Right lobe of liver (tissue), 6 donors: Measurements from ENCODE around the gene GARIN5B. TPM values are rescaled to one million over a fixed set of nuclear protein-coding genes. Genes with fewer than 3 reads are reported as not detected.

Source experiments
- ATAC-seq, 4 donors: fragments of 200-7000 bp; cut with Tn5 transposase; one replicate each; pipeline ENCODE4 v1.9.1; 2020; ENCODE audit warnings: mild to moderate bottlenecking in 4 of 4, moderate library complexity in 4 of 4
- DNase-seq, 3 donors: peaks; one replicate each; pipeline ENCODE4 v3.0.0-alpha.2; 2020
- H3K27ac ChIP-seq, 3 donors: fragments of 200-600 bp; one replicate each; pipeline ENCODE4 v1.8.0; 2022
- H3K27me3 ChIP-seq, 2 donors: fragments of 200-600 bp; one replicate each; pipeline ENCODE4 v1.8.0; 2022
- H3K36me3 ChIP-seq, 4 donors: fragments of 200-600 bp; sonication (generic) in 1 of 4; one replicate each; pipeline versions ENCODE4 v1.5.1 to v1.8.0; 2017 to 2022; ENCODE audit warnings: control low read depth in 1 of 4
- H3K4me1 ChIP-seq, 4 donors: fragments of 200-600 bp; sonication (generic) in 1 of 4; one replicate each; pipeline versions ENCODE4 v1.5.1 to v1.8.0; 2017 to 2022; ENCODE audit warnings: control low read depth in 1 of 4
- H3K4me3 ChIP-seq, 3 donors: fragments of 200-600 bp; one replicate each; pipeline ENCODE4 v1.8.0; 2022
- H3K9me3 ChIP-seq, 4 donors: fragments of 200-600 bp; sonication (generic) in 1 of 4; one replicate each; pipeline versions ENCODE4 v1.5.1 to v1.8.0; 2017 to 2022; ENCODE audit warnings: control low read depth in 1 of 4
- POLR2A ChIP-seq: fragments of 450-650 bp; IDR thresholded peaks from one replicate; pipeline ENCODE4 v1.6.1; 2017; ENCODE audit warnings: antibody characterized with exemption, mild to moderate bottlenecking
- WGBS: methylation state at CpG from one replicate; pipeline ENCODE4 v1.1.6; 2018; ENCODE audit warnings: low coverage, low lambda C conversion rate; ENCODE audit not compliant: insufficient coverage; ENCODE audit errors: missing lambda C conversion rate; 5-methylcytosine and 5-hydroxymethylcytosine counted together
- intact Hi-C, 2 donors: fragments of 100-400 bp; cut with DNase I; formaldehyde crosslinking; loops; one replicate each; pipeline versions ENCODE4 v1.11.2 to v1.14.1; 2022
- total RNA-seq, 6 experiments: library from RNA; depleted of rRNA in 2 of 6; stranded (reverse); fragments of >200 nt in 2 of 6; fragmentation: NEBNext Ultra II Directional in 3 of 6; extraction: Animal tissue kit (Norgen Biotek cat#: 25700) in 3 of 6; gene quantifications; one replicate each; pipeline versions ENCODE4 v1.1.0 to v1.2.4, GENCODE V29; 2016 to 2023
- TF ChIP-seq, protein P1 (sequence below), 4 donors: fragments of 200-600 bp in 3 of 4; fragments of 450-650 bp in 1 of 4; IDR thresholded peaks; one replicate each; pipeline versions ENCODE4 v1.5.1 to v1.8.0; 2016 to 2022; ENCODE audit warnings: antibody characterized with exemption in 4 of 4, mild to moderate bottlenecking in 2 of 4
- donor health status: DM: no; HTN: yes; CAD: no.
- donor health status: DM: no; HTN: no; CAD: no.
- donor health status: DM: no; HTN: no; CAD: no.
- donor health status: DM: no; HTN: yes; CAD: no.
- donor health status: DM: no; HTN: yes; CAD: no.

Gene GARIN5B
- total RNA-seq, 6 experiments from 2014 or later: not detected

DNA sequence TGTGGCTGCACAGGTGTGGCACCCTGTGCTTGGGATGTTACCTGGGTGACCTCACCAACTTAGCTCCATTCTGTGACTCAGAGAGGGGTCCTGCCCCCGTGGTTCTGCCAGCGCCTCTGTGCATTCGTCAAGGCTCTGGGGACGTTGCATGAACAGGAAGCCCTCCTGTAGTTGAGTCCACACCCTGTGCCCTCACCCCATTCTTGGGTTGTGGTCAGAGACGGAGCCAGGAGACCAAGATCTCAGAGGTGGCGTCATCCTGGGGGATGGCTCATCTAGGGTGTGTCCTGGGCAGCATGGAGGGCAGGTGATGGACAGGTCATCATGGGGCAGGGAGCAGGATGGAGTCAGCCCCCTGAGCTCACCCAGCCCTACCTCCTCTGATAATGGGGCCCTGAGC, 11.0 kb downstream of the GARIN5B start:
- intact Hi-C loops: no loop called here
- WGBS: no CpG with 5 or more reads among the region's 6 CpGs
- Histone ChIP-seq H3K27ac (no peak overlapping the region), H3K4me3 (no peak overlapping the region), H3K27me3 (peaks cover 0 to 11% of the 10 kb centered on the region in 2 donors), H3K9me3 (no peaks in the 10 kb centered on the region), H3K36me3 (no peaks in the 10 kb centered on the region), H3K4me1 (peaks cover 0 to 6% (median 0%) of the 10 kb centered on the region in 4 donors)
- TF ChIP-seq POLR2A: no peak
- TF ChIP-seq, protein P1, sequence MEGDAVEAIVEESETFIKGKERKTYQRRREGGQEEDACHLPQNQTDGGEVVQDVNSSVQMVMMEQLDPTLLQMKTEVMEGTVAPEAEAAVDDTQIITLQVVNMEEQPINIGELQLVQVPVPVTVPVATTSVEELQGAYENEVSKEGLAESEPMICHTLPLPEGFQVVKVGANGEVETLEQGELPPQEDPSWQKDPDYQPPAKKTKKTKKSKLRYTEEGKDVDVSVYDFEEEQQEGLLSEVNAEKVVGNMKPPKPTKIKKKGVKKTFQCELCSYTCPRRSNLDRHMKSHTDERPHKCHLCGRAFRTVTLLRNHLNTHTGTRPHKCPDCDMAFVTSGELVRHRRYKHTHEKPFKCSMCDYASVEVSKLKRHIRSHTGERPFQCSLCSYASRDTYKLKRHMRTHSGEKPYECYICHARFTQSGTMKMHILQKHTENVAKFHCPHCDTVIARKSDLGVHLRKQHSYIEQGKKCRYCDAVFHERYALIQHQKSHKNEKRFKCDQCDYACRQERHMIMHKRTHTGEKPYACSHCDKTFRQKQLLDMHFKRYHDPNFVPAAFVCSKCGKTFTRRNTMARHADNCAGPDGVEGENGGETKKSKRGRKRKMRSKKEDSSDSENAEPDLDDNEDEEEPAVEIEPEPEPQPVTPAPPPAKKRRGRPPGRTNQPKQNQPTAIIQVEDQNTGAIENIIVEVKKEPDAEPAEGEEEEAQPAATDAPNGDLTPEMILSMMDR (IDR thresholded peaks at IDR 0.05): no peak
- ATAC-seq (no peak), DNase-seq (no peak)

DNA sequence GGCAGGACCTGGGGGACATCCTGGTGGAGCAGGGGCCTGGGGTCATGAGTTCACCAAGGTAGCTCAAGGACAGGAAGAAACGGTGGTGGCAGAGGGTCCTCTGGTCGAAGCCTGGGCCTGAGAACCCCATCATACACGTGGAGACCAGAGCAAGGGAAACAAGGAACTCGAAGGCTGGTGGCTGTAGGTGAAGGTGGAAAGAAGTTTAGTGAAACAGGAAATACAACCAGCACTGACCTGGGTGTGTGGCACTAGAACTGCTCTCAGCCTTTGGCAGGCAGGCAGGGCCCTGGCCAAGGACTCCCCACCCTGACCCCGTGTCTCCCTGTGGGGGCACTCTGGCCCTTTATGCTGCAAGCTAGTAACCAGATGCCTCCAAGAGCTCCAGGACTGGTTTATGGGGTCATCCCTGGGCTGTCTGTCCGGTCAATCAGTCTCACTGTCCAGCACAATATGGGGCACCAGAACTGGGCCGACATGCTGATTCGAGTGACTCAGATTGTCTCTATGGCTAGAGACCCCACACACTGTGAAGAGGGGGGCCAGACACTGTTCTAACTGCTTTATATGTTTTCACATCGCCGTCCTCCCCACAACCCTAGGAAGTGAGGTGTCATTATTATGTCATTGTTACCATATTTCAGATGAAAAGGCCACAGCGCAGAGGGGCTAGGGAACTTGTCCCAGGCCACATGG, 12.3 kb downstream of the GARIN5B start:
- no peaks in the 10 kb centered on the region for H3K9me3 ChIP-seq
- DNase-seq (no peak), ATAC-seq (no peak)
- 48% methylated on average over 7 of the region's 11 CpGs for WGBS
- H3K4me3 ChIP-seq: no peak overlapping the region
- no peak overlapping the region for H3K27ac ChIP-seq
- H3K27me3 ChIP-seq: peaks cover 0 to 11% of the 10 kb centered on the region in 2 donors
- TF ChIP-seq, protein P1 (IDR thresholded peaks at IDR 0.05): no peak
- no peak for TF ChIP-seq POLR2A
- H3K4me1 ChIP-seq: peaks cover 0 to 6% (median 0%) of the 10 kb centered on the region in 4 donors
- no peaks in the 10 kb centered on the region for H3K36me3 ChIP-seq
- intact Hi-C loops: no loop called here

DNA sequence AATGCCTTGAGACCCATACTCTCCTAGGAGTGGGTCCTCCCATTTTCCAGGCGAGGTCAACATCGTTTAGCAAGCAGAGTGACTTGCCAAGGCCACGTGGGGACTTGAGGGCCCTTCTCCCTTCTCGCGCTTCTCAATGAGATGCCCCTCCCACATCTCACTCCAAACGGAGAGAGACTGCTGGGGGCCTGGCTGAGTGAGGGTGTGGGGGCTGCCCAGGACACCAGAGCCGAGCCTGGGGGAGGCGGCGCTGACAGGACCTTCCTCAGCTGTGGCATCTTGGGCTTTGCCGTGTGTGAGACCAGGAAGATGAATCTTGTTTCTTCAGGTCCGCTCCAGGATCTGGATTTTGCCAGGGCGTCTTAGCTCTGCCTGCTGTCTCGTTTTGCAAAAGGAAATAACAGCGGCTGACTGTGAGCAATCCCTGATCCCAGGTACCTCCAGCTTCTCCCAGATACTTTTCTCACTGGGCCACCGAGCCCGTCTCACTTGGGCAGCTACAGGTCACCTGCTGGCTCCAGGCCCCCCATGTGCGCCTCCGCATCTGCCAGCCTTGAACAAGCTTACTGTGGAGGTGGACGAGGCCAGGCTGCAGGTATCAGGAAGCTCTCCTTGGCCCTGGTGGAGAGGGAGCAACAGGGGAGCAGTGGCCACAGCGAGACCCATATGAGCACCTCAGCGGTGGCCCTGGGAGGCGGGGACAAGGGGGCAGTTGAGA, 14.6 kb downstream of the GARIN5B start:
- Histone ChIP-seq H3K27ac (no peak overlapping the region), H3K27me3 (peaks cover 0 to 7% of the 10 kb centered on the region in 2 donors), H3K4me1 (peaks cover 0 to 2% (median 0%) of the 10 kb centered on the region in 4 donors), H3K36me3 (no peaks in the 10 kb centered on the region), H3K9me3 (no peaks in the 10 kb centered on the region), H3K4me3 (no peak overlapping the region)
- no peak for DNase-seq
- 91% methylated on average over 10 of the region's 22 CpGs for WGBS
- no peak for TF ChIP-seq POLR2A
- TF ChIP-seq, protein P1 (IDR thresholded peaks at IDR 0.05): no peak
- intact Hi-C loops: no loop called here
- ATAC-seq: no peak

DNA sequence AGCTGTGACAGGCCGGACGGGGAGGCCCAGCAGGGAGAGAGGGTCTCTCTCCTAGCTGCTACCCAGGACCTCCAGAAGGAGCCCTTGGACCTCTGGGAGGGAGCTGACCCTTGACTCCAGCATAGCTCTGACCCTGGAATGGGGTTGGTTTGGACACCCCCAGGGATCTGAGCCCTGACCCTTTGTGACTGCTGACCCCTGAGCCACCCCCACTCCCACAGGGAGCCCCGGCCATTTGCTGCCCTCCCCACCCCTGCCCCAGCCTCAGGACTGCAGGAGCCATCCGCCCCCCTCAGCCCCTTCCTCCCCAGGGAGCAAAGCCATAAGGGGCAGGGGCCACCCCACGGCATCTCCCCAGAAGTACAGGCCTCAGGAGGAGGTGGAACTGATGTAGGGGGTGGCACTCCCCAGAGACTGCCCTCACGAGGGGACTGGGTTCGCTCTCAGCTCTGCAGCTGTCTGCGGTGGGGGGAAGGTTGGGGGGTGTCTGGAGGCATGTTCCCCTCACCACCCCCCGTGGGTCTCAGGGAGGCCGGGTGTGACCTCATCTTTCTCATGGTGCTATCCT, 15.5 kb downstream of the GARIN5B start:
- no peaks in the 10 kb centered on the region for H3K27me3 ChIP-seq
- H3K9me3 ChIP-seq: no peaks in the 10 kb centered on the region
- no peak overlapping the region for H3K4me3 ChIP-seq
- no peak for ATAC-seq
- intact Hi-C loops: no loop called here
- WGBS: no CpG with 5 or more reads among the region's 10 CpGs
- DNase-seq: no peak
- H3K36me3 ChIP-seq: no peaks in the 10 kb centered on the region
- TF ChIP-seq POLR2A: no peak
- TF ChIP-seq, protein P1 (IDR thresholded peaks at IDR 0.05): no peak
- no peaks in the 10 kb centered on the region for H3K4me1 ChIP-seq
- H3K27ac ChIP-seq: no peak overlapping the region
